ENCODE measurements around the gene OR4D11. TPM values are rescaled to one million over a fixed set of nuclear protein-coding genes. Genes with fewer than 3 reads are reported as not detected.

OR4D11 gene
- total and polyA plus RNA-seq, 2 donors (not counting 1 experiment from before 2014, with no cell fraction given) = not detected

- no peak overlapping the region for H3K27ac Mint-ChIP-seq
- no peaks in the 10 kb centered on the region for H3K9me3 ChIP-seq (ENCODE audit: control extremely low read depth in 1 of 3, control insufficient read depth in 2 of 3, insufficient read depth in 1 of 3, low read length in 2 of 3)
- H3K4me1 Mint-ChIP-seq = no peaks in the 10 kb centered on the region
- H2AFZ ChIP-seq (ENCODE audit: insufficient read depth, low read depth, low read length, poor library complexity, severe bottlenecking) = no peak overlapping the region
- no peaks in the 10 kb centered on the region for H3K9me3 Mint-ChIP-seq (ENCODE audit: insufficient read depth)
- peaks cover 44% of the 10 kb centered on the region for H3K27me3 Mint-ChIP-seq
- no peak overlapping the region for H3K9ac ChIP-seq (ENCODE audit: low read length)
- ATAC-seq (ENCODE audit: low read depth) (no peak), DNase-seq (no peak)
- no CpG with 5 or more reads among the region's 3 CpGs for WGBS (ENCODE audit: insufficient coverage)
- H3K27me3 ChIP-seq (replicated peaks in 1 of 4; ENCODE audit: control extremely low read depth in 1 of 4, control insufficient read depth in 3 of 4, insufficient read depth in 4 of 4, low read length in 3 of 4) = peaks cover 0 to 7% (median 0%) of the 10 kb centered on the region in 4 experiments
- H4K20me1 ChIP-seq (ENCODE audit: control insufficient read depth, insufficient read depth, low read length, poor library complexity, severe bottlenecking) = no peaks in the 10 kb centered on the region
- H3K36me3 ChIP-seq (replicated peaks in 1 of 2; ENCODE audit: control extremely low read depth in 1 of 2, control insufficient read depth in 1 of 2, extremely low read depth in 1 of 2, insufficient read depth in 2 of 2, low read length in 1 of 2) = no peaks in the 10 kb centered on the region
- no peak overlapping the region for H3K4me3 ChIP-seq (ENCODE audit: control extremely low read depth in 1 of 5, extremely low read depth in 1 of 5, insufficient read depth in 1 of 5, low read depth in 2 of 5, low read length in 4 of 5)
- intact Hi-C loops (cut with micrococcal nuclease) = no loop called here
- TF ChIP-seq, protein P1, sequence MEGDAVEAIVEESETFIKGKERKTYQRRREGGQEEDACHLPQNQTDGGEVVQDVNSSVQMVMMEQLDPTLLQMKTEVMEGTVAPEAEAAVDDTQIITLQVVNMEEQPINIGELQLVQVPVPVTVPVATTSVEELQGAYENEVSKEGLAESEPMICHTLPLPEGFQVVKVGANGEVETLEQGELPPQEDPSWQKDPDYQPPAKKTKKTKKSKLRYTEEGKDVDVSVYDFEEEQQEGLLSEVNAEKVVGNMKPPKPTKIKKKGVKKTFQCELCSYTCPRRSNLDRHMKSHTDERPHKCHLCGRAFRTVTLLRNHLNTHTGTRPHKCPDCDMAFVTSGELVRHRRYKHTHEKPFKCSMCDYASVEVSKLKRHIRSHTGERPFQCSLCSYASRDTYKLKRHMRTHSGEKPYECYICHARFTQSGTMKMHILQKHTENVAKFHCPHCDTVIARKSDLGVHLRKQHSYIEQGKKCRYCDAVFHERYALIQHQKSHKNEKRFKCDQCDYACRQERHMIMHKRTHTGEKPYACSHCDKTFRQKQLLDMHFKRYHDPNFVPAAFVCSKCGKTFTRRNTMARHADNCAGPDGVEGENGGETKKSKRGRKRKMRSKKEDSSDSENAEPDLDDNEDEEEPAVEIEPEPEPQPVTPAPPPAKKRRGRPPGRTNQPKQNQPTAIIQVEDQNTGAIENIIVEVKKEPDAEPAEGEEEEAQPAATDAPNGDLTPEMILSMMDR (IDR thresholded peaks at IDR 0.05) = no peak
- TF ChIP-seq EZH2 (IDR thresholded peaks at IDR 0.05; ENCODE audit: borderline replicate concordance, insufficient read depth, low read depth, low read length, poor library complexity, severe bottlenecking) = no peak
- ChIA-PET CTCF (no interaction called here), POLR2A (no interaction called here)
- no peak overlapping the region for H3K4me3 Mint-ChIP-seq
- H3K4me2 ChIP-seq (replicated peaks; ENCODE audit: low read depth, low read length, poor library complexity, severe bottlenecking) = no peak overlapping the region
- H3K27ac ChIP-seq (ENCODE audit: low read length in 2 of 2) = no peak overlapping the region
- H3K4me1 ChIP-seq (ENCODE audit: control insufficient read depth in 2 of 2, insufficient read depth in 2 of 2, low read length in 2 of 2) = no peaks in the 10 kb centered on the region
- H3K79me2 ChIP-seq (ENCODE audit: control insufficient read depth, insufficient read depth, low read length) = no peaks in the 10 kb centered on the region
These were observed 43.5 kb upstream of the OR4D11 start for GRCh38 chr11:59459916-59460315.

DNA sequence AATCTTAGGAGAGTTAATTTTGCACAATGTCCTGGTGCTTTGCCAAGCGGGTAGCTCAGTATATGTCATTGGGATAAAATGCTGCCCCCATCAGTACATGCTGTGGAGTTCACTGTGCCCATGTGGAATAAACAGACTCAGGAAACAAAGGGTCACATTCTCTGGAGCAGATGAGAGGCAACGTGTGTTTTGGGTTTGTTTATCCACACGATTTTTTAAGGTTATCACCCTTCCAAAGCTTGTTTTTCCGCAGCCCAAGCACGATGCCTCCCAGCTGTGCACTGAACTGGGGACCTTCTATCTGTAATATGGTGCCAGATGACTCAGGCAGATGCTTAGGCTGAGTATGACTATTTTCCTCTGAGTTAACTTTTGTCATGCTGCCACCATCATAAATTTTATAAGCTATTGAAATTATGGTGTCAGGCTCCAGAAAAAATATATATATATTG lies 40.2 kb upstream of the OR4D11 start:
- TF ChIP-seq, protein P1 (IDR thresholded peaks at IDR 0.05) = no peak
- Mint-ChIP-seq H3K4me3 (no peak overlapping the region), H3K9me3 (ENCODE audit: insufficient read depth) (no peaks in the 10 kb centered on the region), H3K27me3 (peaks cover 37% of the 10 kb centered on the region), H3K4me1 (no peaks in the 10 kb centered on the region), H3K27ac (no peak overlapping the region)
- H3K27me3 ChIP-seq (replicated peaks in 1 of 4; ENCODE audit: control extremely low read depth in 1 of 4, control insufficient read depth in 3 of 4, insufficient read depth in 4 of 4, low read length in 3 of 4) = peaks cover 0 to 4% (median 0%) of the 10 kb centered on the region in 4 experiments
- ATAC-seq (ENCODE audit: low read depth) (no peak), DNase-seq (no peak)
- no peak overlapping the region for H3K27ac ChIP-seq (ENCODE audit: low read length in 2 of 2)
- no peak overlapping the region for H3K4me2 ChIP-seq (replicated peaks; ENCODE audit: low read depth, low read length, poor library complexity, severe bottlenecking)
- H2AFZ ChIP-seq (ENCODE audit: insufficient read depth, low read depth, low read length, poor library complexity, severe bottlenecking) = no peak overlapping the region
- POLR2A ChIA-PET = no interaction called here
- no peaks in the 10 kb centered on the region for H3K36me3 ChIP-seq (replicated peaks in 1 of 2; ENCODE audit: control extremely low read depth in 1 of 2, control insufficient read depth in 1 of 2, extremely low read depth in 1 of 2, insufficient read depth in 2 of 2, low read length in 1 of 2)
- H3K4me3 ChIP-seq (ENCODE audit: control extremely low read depth in 1 of 5, extremely low read depth in 1 of 5, insufficient read depth in 1 of 5, low read depth in 2 of 5, low read length in 4 of 5) = no peak overlapping the region
- no peaks in the 10 kb centered on the region for H3K4me1 ChIP-seq (ENCODE audit: control insufficient read depth in 2 of 2, insufficient read depth in 2 of 2, low read length in 2 of 2)
- no peaks in the 10 kb centered on the region for H3K9me3 ChIP-seq (ENCODE audit: control extremely low read depth in 1 of 3, control insufficient read depth in 2 of 3, insufficient read depth in 1 of 3, low read length in 2 of 3)
- no peak overlapping the region for H3K9ac ChIP-seq (ENCODE audit: low read length)
- H4K20me1 ChIP-seq (ENCODE audit: control insufficient read depth, insufficient read depth, low read length, poor library complexity, severe bottlenecking) = no peaks in the 10 kb centered on the region
- intact Hi-C loops (cut with micrococcal nuclease) = no loop called here
- WGBS (ENCODE audit: insufficient coverage) = 85% methylated on average over 4 of the region's 5 CpGs
- CTCF ChIA-PET = no interaction called here
- no peaks in the 10 kb centered on the region for H3K79me2 ChIP-seq (ENCODE audit: control insufficient read depth, insufficient read depth, low read length)
